Vagina (tissue), 2 donors: ENCODE measurements around the gene CACNA1D.

Experiments used
- CTCF ChIP-seq, 3 experiments: fragments of 450-650 bp in 2 of 3; fragments of 200-600 bp in 1 of 3; sonication (generic) in 1 of 3; IDR thresholded peaks; one replicate each; pipeline ENCODE4 v1.5.1; 2017 to 2019; ENCODE audit warnings: antibody characterized with exemption in 3 of 3, mild to moderate bottlenecking in 2 of 3, moderate library complexity in 2 of 3
- POLR2A ChIP-seq, 2 donors: fragments of 450-650 bp; IDR thresholded peaks; one replicate each; pipeline ENCODE4 v1.6.1; 2017; ENCODE audit warnings: antibody characterized with exemption in 2 of 2, mild to moderate bottlenecking in 2 of 2, moderate library complexity in 2 of 2

GRCh38 chr3:53635041-53635440, 140.6 kb downstream of the CACNA1D start:
- TF ChIP-seq CTCF (IDR thresholded peaks at IDR 0.05) (no peak), POLR2A (IDR thresholded peaks at IDR 0.05) (no peak)
